Measurements from ENCODE around the gene NACA2.
"Not testable (repeated sequence)": the region's sequence is repeated elsewhere in the genome, so short reads cannot be mapped to it uniquely, and the experiment has no call there.

Gene NACA2

GRCh38 chr17:61632826-61633225, 41.8 kb upstream of the NACA2 start:
- no peaks in the 10 kb centered on the region for H3K79me2 ChIP-seq (ENCODE audit: control insufficient read depth, low read length)
- H3F3A ChIP-seq (ENCODE audit: control insufficient read depth, insufficient read depth), result no peaks in the 10 kb centered on the region
- TF ChIP-seq, protein P1, sequence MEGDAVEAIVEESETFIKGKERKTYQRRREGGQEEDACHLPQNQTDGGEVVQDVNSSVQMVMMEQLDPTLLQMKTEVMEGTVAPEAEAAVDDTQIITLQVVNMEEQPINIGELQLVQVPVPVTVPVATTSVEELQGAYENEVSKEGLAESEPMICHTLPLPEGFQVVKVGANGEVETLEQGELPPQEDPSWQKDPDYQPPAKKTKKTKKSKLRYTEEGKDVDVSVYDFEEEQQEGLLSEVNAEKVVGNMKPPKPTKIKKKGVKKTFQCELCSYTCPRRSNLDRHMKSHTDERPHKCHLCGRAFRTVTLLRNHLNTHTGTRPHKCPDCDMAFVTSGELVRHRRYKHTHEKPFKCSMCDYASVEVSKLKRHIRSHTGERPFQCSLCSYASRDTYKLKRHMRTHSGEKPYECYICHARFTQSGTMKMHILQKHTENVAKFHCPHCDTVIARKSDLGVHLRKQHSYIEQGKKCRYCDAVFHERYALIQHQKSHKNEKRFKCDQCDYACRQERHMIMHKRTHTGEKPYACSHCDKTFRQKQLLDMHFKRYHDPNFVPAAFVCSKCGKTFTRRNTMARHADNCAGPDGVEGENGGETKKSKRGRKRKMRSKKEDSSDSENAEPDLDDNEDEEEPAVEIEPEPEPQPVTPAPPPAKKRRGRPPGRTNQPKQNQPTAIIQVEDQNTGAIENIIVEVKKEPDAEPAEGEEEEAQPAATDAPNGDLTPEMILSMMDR (IDR thresholded peaks at IDR 0.05; ENCODE audit: low read depth, low read length, poor library complexity, severe bottlenecking), result no peak

DNA sequence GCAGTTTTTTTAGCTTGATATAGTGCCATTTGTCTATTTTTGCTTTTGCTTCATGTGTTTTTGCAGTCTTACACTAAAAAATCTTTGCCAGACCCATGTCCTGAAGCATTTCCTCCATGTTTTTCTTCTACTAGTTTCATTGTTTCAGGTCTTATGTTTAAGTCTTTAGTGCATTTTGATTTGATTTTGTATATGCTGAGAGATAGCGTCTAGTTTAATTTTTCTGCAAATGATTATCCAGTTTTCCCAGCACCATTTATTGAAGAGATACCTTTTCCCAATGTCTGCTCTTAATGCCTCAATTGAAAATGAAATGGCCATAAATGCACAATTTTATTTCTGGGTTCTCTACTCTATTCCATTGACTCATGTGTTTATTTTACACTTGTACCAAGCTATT, 40.8 kb upstream of the NACA2 start:
- Histone ChIP-seq H3K9me3 (ENCODE audit: control insufficient read depth, insufficient read depth, low read length) (0 out of 2 replicates have a peak, but pooled peaks cover 4% of the 10 kb centered on the region), H3K36me3 (ENCODE audit: control insufficient read depth, low read length) (no peaks in the 10 kb centered on the region; the same call in 1 of the 2 replicates), H3K9me2 (replicated peaks; ENCODE audit: control insufficient read depth, low read length) (no peaks in the 10 kb centered on the region), H3K4me1 (ENCODE audit: control insufficient read depth, low read length) (peaks cover 3% of the 10 kb centered on the region; the same call in 1 of the 2 replicates), H3K27ac (ENCODE audit: low read depth, low read length) (no peak overlapping the region), H3K4me3 (ENCODE audit: low read length) (no peak overlapping the region), H4K20me1 (ENCODE audit: control insufficient read depth, insufficient read depth, low read depth, low read length) (no peaks in the 10 kb centered on the region), H3K79me2 (ENCODE audit: control insufficient read depth, low read length) (no peaks in the 10 kb centered on the region), H3K27me3 (ENCODE audit: control insufficient read depth, low read length) (no peaks in the 10 kb centered on the region), H3K4me2 (ENCODE audit: low read length) (no peak overlapping the region), H3F3A (ENCODE audit: control insufficient read depth, insufficient read depth) (no peaks in the 10 kb centered on the region)
- TF ChIP-seq EZH2phosphoT487 (IDR thresholded peaks at IDR 0.05; ENCODE audit: borderline replicate concordance, low read length), result no peak
- TF ChIP-seq, protein P1 (IDR thresholded peaks at IDR 0.05; ENCODE audit: low read depth, low read length, poor library complexity, severe bottlenecking), result no peak

More at GRCh38 chr17:61632826-61633225, 41.8 kb upstream of the NACA2 start:
- Histone ChIP-seq H3K27ac (ENCODE audit: low read depth, low read length) (no peak overlapping the region), H3K27me3 (ENCODE audit: control insufficient read depth, low read length) (no peaks in the 10 kb centered on the region), H3K4me3 (ENCODE audit: low read length) (no peak overlapping the region), H4K20me1 (ENCODE audit: control insufficient read depth, insufficient read depth, low read depth, low read length) (no peaks in the 10 kb centered on the region), H3K9me3 (ENCODE audit: control insufficient read depth, insufficient read depth, low read length) (0 out of 2 replicates have a peak, but pooled peaks cover 4% of the 10 kb centered on the region), H3K4me2 (ENCODE audit: low read length) (no peak overlapping the region), H3K36me3 (ENCODE audit: control insufficient read depth, low read length) (no peaks in the 10 kb centered on the region; the same call in 1 of the 2 replicates), H3K4me1 (ENCODE audit: control insufficient read depth, low read length) (peaks cover 3% of the 10 kb centered on the region; the same call in 1 of the 2 replicates), H3K9me2 (replicated peaks; ENCODE audit: control insufficient read depth, low read length) (no peaks in the 10 kb centered on the region)

- not testable (repeated sequence) for H3K4me1 ChIP-seq (ENCODE audit: control insufficient read depth, low read length); H3F3A ChIP-seq (ENCODE audit: control insufficient read depth, insufficient read depth); H3K27me3 ChIP-seq (ENCODE audit: control insufficient read depth, low read length); H3K4me2 ChIP-seq (ENCODE audit: low read length); H4K20me1 ChIP-seq (ENCODE audit: control insufficient read depth, insufficient read depth, low read depth, low read length); H3K27ac ChIP-seq (ENCODE audit: low read depth, low read length); H3K9me3 ChIP-seq (ENCODE audit: control insufficient read depth, insufficient read depth, low read length); H3K9me2 ChIP-seq (replicated peaks; ENCODE audit: control insufficient read depth, low read length); H3K4me3 ChIP-seq (ENCODE audit: low read length); H3K79me2 ChIP-seq (ENCODE audit: control insufficient read depth, low read length); H3K36me3 ChIP-seq (ENCODE audit: control insufficient read depth, low read length)
Observed at GRCh38 chr17:61628158-61628557, 37.1 kb upstream of the NACA2 start.

GRCh38 chr17:61627658-61628057, 36.6 kb upstream of the NACA2 start:
- no peaks in the 10 kb centered on the region for H3K4me1 ChIP-seq (ENCODE audit: control insufficient read depth, low read length)
- no peaks in the 10 kb centered on the region for H3K79me2 ChIP-seq (ENCODE audit: control insufficient read depth, low read length)
- H3K36me3 ChIP-seq (ENCODE audit: control insufficient read depth, low read length), result no peaks in the 10 kb centered on the region
- H4K20me1 ChIP-seq (ENCODE audit: control insufficient read depth, insufficient read depth, low read depth, low read length), result no peaks in the 10 kb centered on the region
- H3K9me3 ChIP-seq (ENCODE audit: control insufficient read depth, insufficient read depth, low read length), result no peaks in the 10 kb centered on the region
- H3K9me2 ChIP-seq (replicated peaks; ENCODE audit: control insufficient read depth, low read length), result no peaks in the 10 kb centered on the region
- H3F3A ChIP-seq (ENCODE audit: control insufficient read depth, insufficient read depth), result no peaks in the 10 kb centered on the region
- H3K4me2 ChIP-seq (ENCODE audit: low read length), result no peak overlapping the region
- no peak overlapping the region for H3K4me3 ChIP-seq (ENCODE audit: low read length)
- H3K27ac ChIP-seq (ENCODE audit: low read depth, low read length), result no peak overlapping the region
- H3K27me3 ChIP-seq (ENCODE audit: control insufficient read depth, low read length), result no peaks in the 10 kb centered on the region
- no peak for TF ChIP-seq EZH2phosphoT487 (IDR thresholded peaks at IDR 0.05; ENCODE audit: borderline replicate concordance, low read length)
- TF ChIP-seq, protein P1 (IDR thresholded peaks at IDR 0.05; ENCODE audit: low read depth, low read length, poor library complexity, severe bottlenecking), result no peak
